BJ (cell line): Measurements from ENCODE around the gene PEX11A. TPM values are rescaled to one million over a fixed set of nuclear protein-coding genes. Genes with fewer than 3 reads are reported as not detected.

ENCODE experiments used
- CTCF ChIA-PET: fragments of 350-600 bp; formaldehyde crosslinking; extraction: SDS; loops from one replicate; lab custom pipeline; 2021; ENCODE audit warnings: antibody characterized with exemption, inconsistent platforms; lab: Yijun Ruan, JAX
- POLR2A ChIA-PET: fragments of 300-600 bp; sonication (Branson Sonifier 250); formaldehyde crosslinking; extraction: SDS; loops from one replicate; lab custom pipeline; 2021; ENCODE audit warnings: antibody characterized with exemption; lab: Charles Lee
- DNase-seq: peaks from one replicate; pipeline ENCODE4 v3.0.0-alpha.2; 2011; ENCODE audit warnings: low read depth
- H3K27me3 ChIP-seq: 2 replicates; pipeline ENCODE4 v1.6.0; 2011; ENCODE audit warnings: low read length; ENCODE audit not compliant: control insufficient read depth, insufficient read depth
- H3K36me3 ChIP-seq: 2 replicates; pipeline ENCODE4 v1.5.1; 2011; ENCODE audit warnings: low read length; ENCODE audit not compliant: control insufficient read depth, insufficient read depth
- H3K4me3 ChIP-seq: 2 replicates; pipeline ENCODE4 v1.5.1; 2011; ENCODE audit warnings: low read depth, mild to moderate bottlenecking, control low read depth, low read length
- CTCF ChIP-seq: IDR thresholded peaks from 2 replicates; pipeline ENCODE4 v1.5.1; 2011; ENCODE audit warnings: low read depth, mild to moderate bottlenecking, control low read depth, inconsistent platforms, low read length, moderate library complexity; ENCODE audit not compliant: insufficient read depth
- polyA plus RNA-seq: library from polyadenylated mRNA; depleted of rRNA; stranded (reverse); fragments of >200 nt; gene quantifications from 2 replicates; pipeline ENCODE4 v1.2.3, GENCODE V29; 2011

Gene PEX11A
- polyA plus RNA-seq, 1 experiment = 8.9 TPM

DNA sequence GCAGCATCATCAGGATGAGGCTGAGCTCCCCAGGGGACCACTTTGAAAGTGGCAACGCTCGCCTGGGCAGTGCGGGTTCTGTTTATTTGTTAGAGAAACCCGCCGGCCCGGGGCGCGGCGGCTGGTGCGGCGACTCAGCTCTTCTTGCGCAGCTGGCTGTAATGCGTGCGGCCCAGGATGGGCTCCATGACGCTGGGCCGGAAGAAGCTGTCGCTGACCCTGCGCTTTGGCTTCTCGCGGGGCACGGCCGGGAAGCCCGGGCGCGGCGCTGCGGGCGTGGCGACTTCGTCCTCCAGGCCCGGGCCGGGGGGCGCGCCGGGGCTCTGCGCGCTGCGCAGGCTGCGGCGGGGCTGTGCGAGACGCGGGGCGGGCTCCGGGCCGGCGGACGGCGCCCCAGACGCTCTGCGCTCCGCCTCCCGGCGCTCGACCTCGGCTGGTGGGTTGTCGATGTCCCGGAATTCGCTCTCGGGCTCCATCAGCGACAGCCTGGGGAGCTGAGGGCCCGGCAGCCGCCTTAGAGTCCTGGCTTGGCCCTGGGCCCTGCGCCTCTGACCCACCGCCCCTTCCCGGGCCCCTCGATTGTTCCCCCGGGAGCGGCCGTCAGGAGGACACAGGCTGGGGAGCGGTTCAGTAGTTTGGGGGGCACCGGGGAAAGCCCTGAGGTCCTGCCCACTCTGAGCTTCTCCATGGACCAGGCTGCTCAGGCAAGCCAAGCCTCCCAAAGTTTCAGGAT lies 24.9 kb downstream of the PEX11A start:
- H3K36me3 ChIP-seq = no peaks in the 10 kb centered on the region
- ChIA-PET CTCF (interaction anchor here (0.7 to 1.5 kb wide), 8 partner anchors 9 to 223 kb away, joined by 3 to 4 read pairs (median 3); partner anchors contain the start of gene KIF7), POLR2A (no interaction called here)
- no peaks in the 10 kb centered on the region for H3K27me3 ChIP-seq
- TF ChIP-seq CTCF = no peak
- H3K4me3 ChIP-seq = peak overlapping the region; percentile 17; the same call in 1 of the 2 replicates
- DNase-seq = no peak

DNA sequence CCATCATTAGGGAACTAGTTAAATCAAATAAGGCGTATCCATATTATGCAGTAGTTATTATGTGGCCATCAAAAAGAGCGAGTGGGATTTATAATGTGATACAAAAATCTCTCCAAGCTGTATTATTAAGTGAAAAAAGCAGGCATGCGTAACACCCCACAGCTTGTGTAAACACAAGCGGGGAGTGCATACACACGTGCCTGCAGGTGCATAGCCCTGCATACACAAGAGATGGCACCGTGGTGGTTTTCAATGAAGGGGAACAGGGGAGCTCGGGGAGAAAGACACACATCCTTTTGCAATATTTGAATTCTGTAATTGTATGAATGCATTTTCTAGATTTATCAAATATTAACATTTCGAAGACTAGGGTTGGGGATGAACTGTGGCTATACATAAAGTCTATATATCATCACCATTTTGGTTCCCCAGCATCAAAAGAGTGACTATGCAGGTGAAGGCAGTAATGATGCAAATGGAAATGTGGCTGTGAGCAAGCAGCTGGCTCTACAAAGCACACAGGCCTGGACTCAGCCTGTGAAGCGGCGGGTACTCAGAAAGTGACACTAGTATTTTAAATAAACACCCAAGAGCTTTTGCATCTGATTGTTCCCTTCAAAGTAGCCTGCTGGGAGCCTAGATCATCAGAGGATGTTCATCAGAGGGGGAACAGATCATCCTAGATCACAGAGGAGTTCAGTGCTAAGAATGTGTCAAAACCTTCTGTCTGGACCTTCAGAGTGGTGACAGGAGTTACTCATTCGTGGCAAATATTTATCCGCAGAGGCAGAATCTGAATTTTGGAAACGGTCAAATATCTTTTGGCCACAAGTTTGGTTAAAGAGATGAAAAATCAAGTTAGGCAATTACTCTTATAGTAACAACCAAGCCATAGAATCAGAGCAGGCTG lies 25.9 kb downstream of the PEX11A start:
- no peak for TF ChIP-seq CTCF
- no peak for DNase-seq
- ChIA-PET CTCF (interaction anchor here (0.9 to 1.5 kb wide), 5 partner anchors 9 to 224 kb away, joined by 3 to 4 read pairs (median 3); partner anchors contain the start of gene KIF7), POLR2A (no interaction called here)
- Histone ChIP-seq H3K36me3 (no peaks in the 10 kb centered on the region), H3K4me3 (no peak overlapping the region), H3K27me3 (no peaks in the 10 kb centered on the region)

- ChIA-PET POLR2A (interaction anchor here (0.6 kb wide), 1 partner anchor 25 kb away, joined by 3 read pairs; no protein-coding TSS in a partner anchor), CTCF (interaction anchor here (0.8 to 1.9 kb wide), 4 partner anchors 11 to 17 kb away, joined by 3 to 7 read pairs (median 4); no protein-coding TSS in a partner anchor)
- Histone ChIP-seq H3K27me3 (no peaks in the 10 kb centered on the region), H3K4me3 (peak overlapping the region; percentile 39), H3K36me3 (no peaks in the 10 kb centered on the region)
- peak; percentile 83 for DNase-seq
- 0 out of 2 replicates have a peak, but pooled peaks have one; percentile 14 for TF ChIP-seq CTCF
Measured at GRCh38 chr15:89662893-89663626, 27.5 kb downstream of the PEX11A start.

GRCh38 chr15:89660556-89660955 lies 30.0 kb downstream of the PEX11A start:
- POLR2A ChIA-PET = no interaction called here
- H3K36me3 ChIP-seq = no peaks in the 10 kb centered on the region
- no peaks in the 10 kb centered on the region for H3K27me3 ChIP-seq
- no peak for DNase-seq
- TF ChIP-seq CTCF = no peak
- CTCF ChIA-PET = interaction anchor here (1.5 kb wide), 1 partner anchor 12 kb away, joined by 4 read pairs; no protein-coding TSS in a partner anchor
- no peak overlapping the region for H3K4me3 ChIP-seq
